Measurements from ENCODE around the gene GLOD5. TPM values are rescaled to one million over a fixed set of nuclear protein-coding genes. Genes with fewer than 3 reads are reported as not detected.

Gene GLOD5
- total RNA-seq, 1 experiment from 2014 or later, result not detected

DNA sequence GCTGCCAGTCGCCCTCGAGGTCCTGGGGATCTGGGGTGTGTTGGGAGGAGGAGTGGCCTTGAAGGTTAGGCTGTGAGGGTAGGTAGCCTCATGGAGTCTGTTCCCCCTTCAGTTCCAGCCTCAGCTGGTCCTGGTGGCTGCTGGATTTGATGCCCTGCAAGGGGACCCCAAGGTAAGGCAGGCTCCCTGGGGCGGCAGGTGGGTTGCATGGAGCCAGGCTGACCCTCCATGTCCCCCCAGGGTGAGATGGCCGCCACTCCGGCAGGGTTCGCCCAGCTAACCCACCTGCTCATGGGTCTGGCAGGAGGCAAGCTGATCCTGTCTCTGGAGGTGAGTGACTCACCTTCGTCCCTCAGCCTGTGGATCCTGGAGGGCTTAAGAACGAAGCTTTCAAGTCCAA lies 53.2 kb downstream of the GLOD5 start:
- TF ChIP-seq, protein P1, sequence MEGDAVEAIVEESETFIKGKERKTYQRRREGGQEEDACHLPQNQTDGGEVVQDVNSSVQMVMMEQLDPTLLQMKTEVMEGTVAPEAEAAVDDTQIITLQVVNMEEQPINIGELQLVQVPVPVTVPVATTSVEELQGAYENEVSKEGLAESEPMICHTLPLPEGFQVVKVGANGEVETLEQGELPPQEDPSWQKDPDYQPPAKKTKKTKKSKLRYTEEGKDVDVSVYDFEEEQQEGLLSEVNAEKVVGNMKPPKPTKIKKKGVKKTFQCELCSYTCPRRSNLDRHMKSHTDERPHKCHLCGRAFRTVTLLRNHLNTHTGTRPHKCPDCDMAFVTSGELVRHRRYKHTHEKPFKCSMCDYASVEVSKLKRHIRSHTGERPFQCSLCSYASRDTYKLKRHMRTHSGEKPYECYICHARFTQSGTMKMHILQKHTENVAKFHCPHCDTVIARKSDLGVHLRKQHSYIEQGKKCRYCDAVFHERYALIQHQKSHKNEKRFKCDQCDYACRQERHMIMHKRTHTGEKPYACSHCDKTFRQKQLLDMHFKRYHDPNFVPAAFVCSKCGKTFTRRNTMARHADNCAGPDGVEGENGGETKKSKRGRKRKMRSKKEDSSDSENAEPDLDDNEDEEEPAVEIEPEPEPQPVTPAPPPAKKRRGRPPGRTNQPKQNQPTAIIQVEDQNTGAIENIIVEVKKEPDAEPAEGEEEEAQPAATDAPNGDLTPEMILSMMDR (conservative IDR thresholded peaks at IDR 0.05), result no peak
- Mint-ChIP-seq H3K4me1 (no peaks in the 10 kb centered on the region), H3K9me3 (peaks cover 60 to 80% of the 10 kb centered on the region in 2 experiments), H3K36me3 (ENCODE audit: insufficient read depth in 1 of 3, low read depth in 3 of 3) (peaks cover 11 to 57% (median 49%) of the 10 kb centered on the region in 3 experiments), H3K27me3 (ENCODE audit: low read depth) (peaks cover 2% of the 10 kb centered on the region), H3K4me3 (no peak overlapping the region), H3K27ac (no peak overlapping the region)
- Histone ChIP-seq H2BK12ac (ENCODE audit: insufficient read length, low read depth, low read length) (no peak overlapping the region), H3K23me2 (ENCODE audit: insufficient read length, low read depth, low read length, poor library complexity, severe bottlenecking) (no peaks in the 10 kb centered on the region), H2BK20ac (ENCODE audit: low read depth, low read length, poor library complexity, severe bottlenecking) (no peak overlapping the region), H3K4me2 (ENCODE audit: insufficient read depth, insufficient read length, low read length) (no peak overlapping the region), H3K56ac (ENCODE audit: insufficient read length, low read depth, low read length) (no peak overlapping the region), H2BK5ac (ENCODE audit: insufficient read length, low read length) (no peak overlapping the region), H3K27me3 (ENCODE audit: insufficient read depth, low read length) (no peaks in the 10 kb centered on the region), H4K20me1 (ENCODE audit: control insufficient read depth, insufficient read depth, insufficient read length) (no peaks in the 10 kb centered on the region), H2AFZ (ENCODE audit: low read length) (no peak overlapping the region), H2AK5ac (ENCODE audit: insufficient read length, low read length) (no peak overlapping the region), H3K4ac (ENCODE audit: low read depth, low read length) (no peak overlapping the region), H4K5ac (ENCODE audit: insufficient read length, low read depth, low read length) (no peak overlapping the region), H3K27ac (ENCODE audit: insufficient read length, low read depth, low read length) (no peak overlapping the region), H3K14ac (ENCODE audit: insufficient read depth, low read length) (no peak overlapping the region), H4K91ac (ENCODE audit: insufficient read length, low read depth, low read length) (no peak overlapping the region), H4K8ac (replicated peaks; ENCODE audit: insufficient read length, low read depth, low read length) (no peak overlapping the region), H3K23ac (ENCODE audit: insufficient read length, low read depth, low read length) (no peak overlapping the region), H3K9ac (ENCODE audit: extremely low read depth, insufficient read length, low read length) (no peak overlapping the region), H3K18ac (ENCODE audit: insufficient read length, low read depth, low read length) (no peak overlapping the region), H3T11ph (ENCODE audit: low read length) (no peak overlapping the region), H2BK15ac (ENCODE audit: low read depth, low read length) (no peak overlapping the region), H2BK120ac (ENCODE audit: low read depth, low read length, poor library complexity, severe bottlenecking) (no peak overlapping the region), H3K9me3 (ENCODE audit: control insufficient read depth, low read depth, low read length) (peaks cover 19% of the 10 kb centered on the region), H3K79me2 (ENCODE audit: insufficient read depth, low read length) (no peaks in the 10 kb centered on the region), H3K79me1 (ENCODE audit: insufficient read depth, low read depth, low read length, poor library complexity, severe bottlenecking) (no peaks in the 10 kb centered on the region), H3K4me1 (ENCODE audit: insufficient read depth, low read length) (no peaks in the 10 kb centered on the region)
- no peak for DNase-seq
- WGBS (ENCODE audit: extremely low coverage, insufficient read length, low lambda C conversion rate), result no CpG with 5 or more reads among the region's 8 CpGs

Measured in H9 (cell line).